NCI-H187 treated with DMSO at 0.1 percent for 48 hours (cell line): ENCODE results near the gene DNPEP.

Source experiments
- DNase-seq: peaks from one replicate; lab custom pipeline; 2025; lab: John Stamatoyannopoulos, UW

The DNPEP gene

DNA sequence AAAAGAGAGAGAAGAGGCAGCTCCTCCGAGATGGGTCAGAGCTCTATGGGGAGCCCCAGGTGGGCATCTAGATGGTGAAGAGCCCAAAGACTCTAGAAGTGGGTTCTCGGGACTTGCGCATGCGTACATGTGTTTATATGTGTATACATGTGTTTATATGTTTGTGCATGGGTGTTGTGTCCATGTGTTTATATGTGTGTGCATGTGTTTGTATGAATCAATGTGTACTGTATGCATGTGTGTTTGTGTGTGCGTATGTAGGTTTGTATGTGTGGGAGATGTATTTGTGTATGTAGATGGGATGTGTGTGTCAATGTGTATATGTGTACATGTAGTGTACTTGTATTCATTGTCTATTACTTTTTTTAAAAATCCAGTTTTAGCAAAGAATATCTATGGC is 25.6 kb downstream of the DNPEP start:
- no peak for DNase-seq

GRCh38 chr2:219358170-219359075 is 29.3 kb downstream of the DNPEP start:
- no peak for DNase-seq

GRCh38 chr2:219356834-219357233 is 30.9 kb downstream of the DNPEP start:
- DNase-seq: no peak

- no peak for DNase-seq
These were observed 33.1 kb downstream of the DNPEP start for GRCh38 chr2:219354582-219354981.

DNA sequence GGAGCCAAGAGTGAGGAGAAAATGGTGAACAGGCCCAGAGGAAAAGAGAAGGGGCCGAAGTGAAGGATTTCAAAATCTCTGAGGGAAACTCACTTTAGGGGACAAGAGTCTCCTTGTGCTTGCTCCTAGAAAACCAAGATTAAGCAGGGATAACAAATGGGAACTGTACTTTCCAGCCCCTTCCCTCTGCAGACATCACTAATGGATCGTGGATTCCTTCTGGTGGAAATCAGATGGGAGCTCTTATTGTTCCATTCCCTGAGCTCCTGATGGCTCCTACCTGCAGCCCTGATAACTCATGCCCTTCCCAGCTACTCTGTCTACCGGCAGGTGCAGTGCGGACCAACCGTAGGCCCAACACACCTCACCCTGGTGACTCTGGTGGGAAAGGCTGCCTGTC is 34.6 kb downstream of the DNPEP start:
- no peak for DNase-seq

DNA sequence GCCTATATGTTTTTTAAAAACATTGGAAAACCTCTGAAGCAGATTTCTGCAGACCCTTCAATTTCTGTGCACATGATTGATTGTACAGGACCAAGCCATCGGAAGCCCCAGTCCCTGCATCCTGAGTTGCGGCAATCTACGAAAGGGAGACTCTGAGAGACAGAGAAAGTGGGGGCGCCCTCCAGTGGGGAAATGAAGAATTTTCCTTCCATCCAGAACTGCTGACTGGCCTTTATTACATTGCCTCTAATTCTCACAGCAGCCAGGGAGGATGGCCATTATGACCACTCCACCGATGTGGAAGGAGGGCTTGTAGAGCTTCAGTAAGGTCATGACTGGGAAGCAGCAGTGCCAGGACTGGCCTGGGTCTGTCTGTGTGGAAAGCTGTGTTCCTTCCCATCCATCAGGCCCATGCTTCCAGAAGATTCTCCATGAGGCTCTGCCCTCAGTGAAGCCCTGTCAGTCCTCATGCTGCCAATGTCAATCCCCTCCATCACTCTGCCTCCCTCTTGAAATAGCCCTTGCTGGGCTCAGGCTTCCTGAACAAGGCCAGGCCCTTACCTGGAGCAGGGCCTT is 35.2 kb downstream of the DNPEP start:
- DNase-seq: no peak

GRCh38 chr2:219350710-219351221 is 36.9 kb downstream of the DNPEP start:
- no peak for DNase-seq

GRCh38 chr2:219350215-219350614 is 37.5 kb downstream of the DNPEP start:
- no peak for DNase-seq

- DNase-seq: no peak
These were observed 42.8 kb downstream of the DNPEP start for GRCh38 chr2:219344751-219345430.

- no peak for DNase-seq
These were observed 52.3 kb downstream of the DNPEP start for GRCh38 chr2:219335373-219335786.

- no peak for DNase-seq
These were observed 53.6 kb downstream of the DNPEP start for GRCh38 chr2:219334076-219334475.

- no peak for DNase-seq
These were observed 55.2 kb downstream of the DNPEP start, which contains the start of gene RESP18 for GRCh38 chr2:219332542-219332941. RESP18 (minus strand) TSS chr2:219332744.

DNA sequence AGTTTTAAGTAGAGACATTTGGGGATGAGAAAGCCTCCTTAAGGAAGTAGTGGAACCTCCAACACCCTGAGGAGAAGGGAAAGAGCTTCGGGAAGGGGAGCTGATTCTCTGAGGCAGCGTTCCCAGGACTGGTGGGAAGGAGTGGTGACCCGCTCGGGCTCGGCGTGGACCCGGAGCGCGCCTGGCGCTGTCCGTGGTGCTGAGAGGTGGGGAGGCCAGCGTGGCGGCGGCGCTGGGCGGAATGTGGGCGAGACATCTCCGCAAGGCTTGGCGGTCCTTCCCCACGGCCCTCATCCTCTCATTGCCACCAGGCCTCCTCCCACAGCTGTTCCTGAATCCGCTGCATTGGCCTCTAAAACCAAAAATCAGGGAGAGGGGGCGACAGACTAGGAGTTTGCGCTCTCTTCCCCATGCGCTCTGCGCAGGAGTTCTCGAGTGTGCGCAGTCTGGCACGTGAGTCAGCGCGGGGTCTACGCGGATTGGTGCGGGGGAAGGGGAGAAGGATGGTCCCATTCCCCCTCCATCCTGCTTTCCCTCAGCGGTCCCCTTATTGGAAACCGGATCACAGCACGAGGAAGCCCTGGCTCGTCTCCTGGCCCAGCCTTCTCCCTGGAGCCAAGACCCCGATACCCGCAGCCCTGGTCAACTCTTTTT is 56.0 kb downstream of the DNPEP start:
- DNase-seq: no peak

GRCh38 chr2:219327719-219328118 is 60.0 kb downstream of the DNPEP start:
- DNase-seq: no peak

DNA sequence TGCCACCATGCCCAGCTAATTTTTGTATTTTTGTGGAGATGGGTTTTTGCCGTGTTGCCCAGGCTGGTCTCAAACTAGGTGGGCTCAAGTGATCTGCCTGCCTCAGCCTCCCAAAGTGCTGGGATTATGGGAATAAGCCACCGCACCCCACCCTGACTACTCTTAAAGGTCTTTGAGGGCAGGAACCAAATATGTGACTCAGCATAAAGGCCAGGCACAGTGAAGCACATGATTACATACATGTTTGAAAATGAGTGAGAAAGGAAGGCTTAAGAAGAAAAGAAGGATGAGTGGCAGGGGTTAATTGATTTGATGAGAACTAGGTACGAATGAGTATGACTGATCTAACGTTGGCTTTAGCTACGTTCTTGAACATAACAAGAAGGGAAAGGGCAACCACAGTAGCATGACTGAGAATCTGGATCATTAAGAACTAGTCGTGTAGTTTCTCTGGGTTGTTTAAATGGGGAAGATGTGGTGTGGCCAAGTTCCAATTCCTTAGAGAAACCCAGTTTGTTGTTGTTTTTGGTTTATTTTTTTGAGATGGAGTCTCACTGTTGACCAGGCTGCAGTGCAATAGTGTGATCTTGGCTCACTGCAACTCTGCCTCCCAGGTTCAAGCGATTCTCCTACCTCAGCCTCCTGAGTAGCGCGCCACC is 61.9 kb downstream of the DNPEP start:
- no peak for DNase-seq

DNA sequence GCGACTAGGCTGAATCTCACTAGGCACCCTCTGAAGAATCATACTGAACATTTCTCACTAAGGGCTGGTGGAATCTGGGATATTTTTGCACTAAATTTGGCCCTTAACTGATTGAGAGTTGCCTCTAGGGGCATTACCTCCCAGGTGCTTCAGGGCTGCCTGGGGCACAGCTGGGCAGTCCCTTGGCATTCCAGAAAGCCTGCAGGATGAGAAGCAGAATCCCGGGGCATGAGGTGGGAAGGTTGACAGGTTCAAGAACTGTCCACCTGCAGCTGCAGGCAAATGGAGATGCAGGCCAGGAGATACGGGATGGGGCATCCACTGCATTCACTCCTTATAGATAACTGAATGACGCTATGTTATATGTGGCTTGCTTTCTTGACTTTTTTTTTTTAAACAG is 62.6 kb downstream of the DNPEP start:
- no peak for DNase-seq

DNA sequence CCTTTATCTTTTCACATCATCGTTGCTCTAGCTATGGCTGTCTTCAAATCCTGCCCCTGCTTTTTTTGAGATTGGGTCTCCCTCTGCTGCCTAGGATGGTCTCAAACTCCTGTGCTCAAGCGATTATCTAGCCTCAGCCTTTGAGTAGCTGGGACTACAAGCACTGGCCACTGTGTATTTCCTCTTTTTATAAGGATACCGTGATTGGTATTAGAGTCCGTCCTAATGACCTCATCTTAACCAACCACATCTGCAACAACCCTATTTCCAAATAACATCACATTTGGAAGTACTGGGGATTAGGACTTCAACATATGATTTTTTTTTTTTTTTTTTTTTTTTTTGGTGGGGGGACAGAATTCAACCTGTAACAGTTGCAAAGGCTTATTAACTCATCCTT is 64.3 kb downstream of the DNPEP start:
- DNase-seq: no peak
